Measurements from ENCODE around the gene UBTF.

Gene UBTF

DNA sequence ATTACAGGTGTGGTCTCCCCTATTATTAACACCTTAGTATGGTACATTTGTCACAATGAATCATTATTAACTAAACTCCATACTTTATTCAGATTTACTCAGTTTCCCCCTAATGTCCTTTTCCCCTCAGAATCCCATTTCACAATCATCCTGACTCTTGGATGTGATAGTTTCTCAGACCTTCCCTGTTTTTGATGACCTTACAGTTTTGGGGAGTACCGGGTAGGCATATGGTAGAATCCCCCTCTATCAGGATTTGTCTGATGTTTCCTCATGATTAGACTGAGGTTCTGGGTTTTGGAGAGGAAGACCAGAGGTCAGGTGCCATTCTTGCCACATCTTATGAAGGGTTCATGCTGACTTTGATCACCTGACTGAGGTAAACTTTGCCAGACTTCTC lies 55.0 kb downstream of the UBTF start:
- no peak for DNase-seq

GRCh38 chr17:44159519-44160210 lies 59.8 kb downstream of the UBTF start:
- no peak for DNase-seq

DNA sequence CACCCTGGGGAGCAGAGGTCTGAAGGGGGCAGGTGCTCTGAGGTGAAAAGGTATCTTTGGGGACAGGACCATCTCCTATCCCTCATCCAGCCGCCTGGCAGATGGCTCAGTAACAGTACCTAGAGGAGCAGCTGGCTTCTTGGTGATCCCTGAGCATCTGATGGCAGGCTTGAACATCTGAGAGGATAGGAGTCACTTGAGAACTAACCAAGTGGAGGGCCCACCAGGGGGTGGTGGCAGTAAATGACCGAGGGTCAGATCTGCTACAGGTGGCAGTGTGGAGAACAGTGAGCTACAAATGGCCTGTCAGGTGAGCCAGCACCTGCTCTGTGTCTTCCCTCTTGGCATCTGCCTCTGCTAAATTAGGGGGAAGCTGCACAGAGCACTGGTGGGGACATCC lies 64.0 kb downstream of the UBTF start:
- DNase-seq: no peak
